HG03469 (cell line): ENCODE measurements around the gene ZFTA.

Experiments
- ATAC-seq: cut with Tn5 transposase; IDR thresholded peaks from one replicate; pipeline ENCODE4 v1.9.1; 2021; ENCODE audit warnings: mild to moderate bottlenecking, moderate library complexity, moderate number of reproducible peaks; ENCODE audit not compliant: unreplicated experiment

Gene ZFTA

DNA sequence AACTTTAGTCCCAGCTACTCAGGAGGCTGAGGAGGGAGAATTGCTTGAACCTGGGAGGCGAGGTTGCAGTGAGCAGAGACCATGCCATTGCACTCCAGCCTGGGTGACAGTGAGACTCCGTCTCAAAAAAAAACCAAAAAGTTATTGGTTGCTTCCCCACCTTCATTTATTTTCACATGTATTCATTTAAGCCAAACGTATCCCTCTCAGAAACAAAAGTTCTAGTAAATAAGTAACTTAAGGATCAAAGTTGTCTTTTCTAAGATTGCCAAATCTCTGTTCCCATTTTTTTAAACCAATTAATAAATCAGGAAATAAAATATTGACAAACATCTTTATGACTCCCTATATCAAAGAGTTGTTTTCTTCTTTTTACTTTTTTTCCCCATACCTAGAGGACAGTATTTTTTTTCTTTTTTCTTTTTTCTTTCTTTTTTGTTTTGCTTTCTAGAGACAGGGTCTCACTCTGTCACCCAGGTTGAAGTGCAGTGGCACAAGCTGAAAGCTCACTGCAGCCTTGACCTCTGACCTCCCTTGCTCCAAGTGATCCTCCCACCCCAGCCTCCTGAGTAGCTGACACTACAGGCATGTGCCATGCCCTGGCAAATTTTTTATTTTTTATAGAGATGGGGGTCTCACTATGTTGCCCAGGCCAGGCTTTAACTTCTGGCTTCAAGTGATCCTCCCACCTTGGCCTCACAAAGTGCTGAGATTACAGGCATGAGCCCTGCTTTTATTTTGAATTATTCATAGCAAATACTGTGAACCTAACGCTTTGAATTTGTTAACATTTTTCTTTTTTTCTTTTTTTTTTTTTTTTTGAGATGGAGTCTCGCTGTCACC is 11.4 kb downstream of the ZFTA start:
- no peak for ATAC-seq

DNA sequence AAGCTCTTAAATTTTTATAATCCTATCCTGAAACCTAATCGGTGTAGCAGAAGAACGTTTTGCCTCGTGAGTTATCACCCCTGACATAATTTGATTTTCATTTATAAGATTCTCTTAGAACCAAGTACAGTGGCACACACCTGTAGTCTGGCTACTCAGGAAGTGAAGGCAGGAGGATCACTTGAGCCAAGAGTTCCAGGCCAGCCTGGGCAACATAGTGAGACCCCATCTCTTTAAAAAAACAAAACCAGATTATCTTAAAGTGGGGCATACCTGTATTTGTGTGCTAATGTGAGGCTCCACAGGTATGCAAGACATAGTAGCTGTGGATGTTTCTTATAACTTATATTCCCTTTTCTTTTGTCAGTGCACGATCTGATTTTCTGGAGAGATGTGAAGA is 19.0 kb downstream of the ZFTA start:
- ATAC-seq: no peak

DNA sequence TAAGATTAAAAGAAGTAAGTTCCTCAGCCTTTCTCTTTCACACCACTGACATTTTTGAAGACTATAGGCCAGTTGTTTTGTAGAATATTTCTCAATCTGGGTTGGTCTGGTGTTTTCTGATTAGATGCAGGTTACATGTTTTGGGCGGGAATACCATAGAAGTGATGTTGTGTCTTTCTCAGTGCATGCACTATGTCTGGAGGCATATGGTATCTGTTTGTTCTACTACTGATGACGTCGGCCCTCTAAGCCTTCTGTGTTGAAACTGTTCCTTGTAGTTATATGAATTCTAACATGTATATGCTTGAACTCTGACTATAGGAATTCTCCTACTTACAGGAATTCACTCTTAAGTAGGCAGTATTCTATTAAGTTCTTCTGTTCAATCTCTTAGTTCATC is 21.6 kb downstream of the ZFTA start:
- ATAC-seq: no peak

DNA sequence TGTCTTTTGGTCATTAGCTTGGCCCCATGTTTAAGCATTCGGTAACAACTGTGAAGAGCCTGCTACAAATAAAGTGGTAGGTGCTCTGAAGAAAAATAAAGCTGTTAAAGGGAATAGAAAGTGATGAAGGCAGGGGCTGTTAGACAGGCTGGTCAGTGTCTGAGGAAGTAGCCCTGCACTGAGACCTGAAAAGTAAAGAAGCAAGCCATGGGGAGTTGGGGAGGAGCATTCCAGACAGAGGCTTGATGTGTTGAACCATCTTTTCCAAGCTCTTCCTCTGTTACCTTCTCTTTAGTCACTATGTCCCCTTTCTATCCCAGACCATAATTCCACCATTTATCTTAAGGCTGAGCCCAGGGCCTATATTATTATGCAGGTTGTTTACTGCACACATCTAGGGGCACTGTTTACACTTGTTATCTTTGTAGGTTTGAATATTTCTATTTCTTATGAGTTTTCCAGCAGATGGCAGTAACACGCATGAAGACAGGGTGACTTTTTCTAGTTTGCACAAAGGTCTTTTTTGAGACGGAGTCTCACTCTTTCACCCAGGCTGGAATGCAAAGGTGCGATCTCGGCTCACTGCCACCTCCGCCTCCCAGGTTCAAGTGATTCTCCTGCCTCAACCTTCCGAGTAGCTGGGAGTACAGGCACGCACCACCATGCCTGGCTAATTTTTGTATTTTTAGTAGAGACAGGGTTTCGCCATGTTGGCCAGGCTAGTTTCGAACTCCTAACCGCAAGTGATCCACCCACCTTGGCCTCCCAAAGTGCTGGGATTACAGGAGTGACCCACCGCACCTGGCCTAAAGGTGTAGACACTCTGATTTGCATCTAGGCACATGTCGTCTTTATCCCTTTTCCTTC is 23.0 kb downstream of the ZFTA start:
- ATAC-seq: no peak

DNA sequence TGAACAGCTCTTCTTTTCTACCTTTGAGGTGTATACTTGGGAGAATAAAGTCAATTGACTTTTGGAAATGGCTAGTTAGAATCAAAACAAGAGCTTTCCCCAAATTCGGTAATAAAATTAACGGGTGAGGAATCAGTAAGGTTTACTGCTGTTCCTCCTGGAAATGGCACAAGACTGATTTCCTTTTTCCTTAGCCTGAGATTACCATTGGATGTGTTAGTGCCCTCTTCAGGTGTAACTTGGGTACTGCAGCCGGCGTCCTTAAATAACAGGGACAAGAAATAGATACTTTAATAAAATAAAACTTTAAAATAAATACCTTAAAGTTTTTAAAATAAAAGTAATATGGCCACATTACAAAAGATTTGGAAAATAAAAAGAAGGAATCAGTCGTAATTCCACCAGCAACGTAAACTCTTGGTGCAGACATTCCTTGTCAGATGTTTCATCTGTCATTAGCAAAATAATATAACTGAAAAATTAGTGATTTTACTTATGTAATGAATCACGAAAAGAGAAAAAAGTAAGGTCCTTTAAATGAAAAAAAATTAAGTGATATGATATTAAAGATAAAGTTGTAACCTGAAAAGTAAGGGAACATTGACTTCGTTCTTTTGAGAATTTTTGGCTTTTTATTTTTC is 29.7 kb downstream of the ZFTA start:
- no peak for ATAC-seq

DNA sequence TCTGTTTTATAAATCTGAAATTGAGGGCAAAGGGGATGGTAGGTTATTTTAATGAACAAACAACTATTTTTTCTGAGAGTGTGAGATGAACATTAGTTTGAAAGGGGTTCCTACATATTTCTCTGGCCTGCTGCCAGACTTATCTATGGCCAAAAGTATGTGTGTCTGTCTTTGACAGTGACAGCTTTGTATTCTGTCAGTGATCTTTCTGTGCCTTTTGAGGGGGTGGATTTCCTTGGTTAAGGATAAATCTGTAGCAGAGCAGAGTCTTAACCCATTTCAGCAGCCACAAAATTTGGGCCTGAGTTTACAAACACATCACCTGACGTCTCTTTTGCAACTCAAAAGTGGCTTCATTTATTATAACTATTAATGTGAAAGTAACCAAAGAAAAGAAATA is 30.9 kb downstream of the ZFTA start:
- no peak for ATAC-seq

DNA sequence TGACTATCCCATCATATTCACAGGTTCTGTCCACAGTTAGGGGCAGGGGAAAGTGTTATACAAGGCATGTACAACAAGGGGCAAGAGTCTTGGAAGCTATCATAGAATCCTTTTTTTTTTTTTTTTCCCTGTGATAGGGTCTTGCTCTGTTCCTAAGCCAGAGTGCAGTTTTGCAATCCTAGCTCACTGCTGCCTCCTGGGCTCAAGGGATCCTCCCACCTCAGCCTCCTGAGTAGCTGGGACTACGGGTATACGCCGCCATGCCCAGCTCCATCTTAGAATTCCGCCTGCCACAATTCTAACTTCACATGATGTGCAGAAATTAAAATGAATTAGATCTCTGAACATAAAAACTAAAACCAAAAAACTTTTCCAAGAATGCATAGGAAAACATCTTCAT is 31.7 kb downstream of the ZFTA start:
- no peak for ATAC-seq

DNA sequence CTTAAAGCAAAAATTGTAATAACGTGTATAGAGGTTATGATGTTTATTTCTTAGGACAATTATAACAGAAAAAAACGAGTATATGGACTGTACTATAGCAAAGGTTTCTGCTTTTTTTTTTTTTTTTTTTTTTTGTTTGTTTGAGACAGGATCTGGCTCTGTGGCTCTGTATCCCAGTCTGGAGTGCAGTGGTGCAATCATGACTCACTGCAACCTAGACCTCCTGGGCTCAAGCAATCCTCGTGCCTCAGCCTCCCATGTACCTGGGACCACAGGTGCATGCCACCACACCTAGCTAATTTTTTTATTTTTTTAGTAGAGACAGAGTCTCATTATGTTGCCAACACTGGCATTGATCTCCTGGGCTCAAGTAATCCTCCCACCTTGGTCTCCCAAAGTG is 39.2 kb downstream of the ZFTA start:
- ATAC-seq: no peak

DNA sequence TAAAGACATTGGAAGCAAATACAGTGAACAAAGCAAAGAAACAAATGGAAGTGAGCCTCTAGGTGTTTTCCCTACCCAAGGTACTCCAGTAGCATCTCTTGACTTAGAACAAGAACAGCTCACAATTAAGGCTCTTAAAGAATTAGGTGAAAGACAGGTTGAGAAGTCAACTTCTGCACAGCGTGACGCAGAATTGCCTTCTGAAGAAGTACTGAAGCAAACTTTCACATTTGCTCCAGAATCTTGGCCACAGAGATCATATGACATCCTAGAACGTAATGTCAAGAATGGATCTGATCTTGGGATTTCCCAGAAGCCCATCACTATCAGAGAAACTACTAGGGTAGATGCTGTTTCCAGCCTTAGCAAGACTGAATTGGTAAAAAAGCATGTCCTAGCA is 48.0 kb downstream of the ZFTA start:
- no peak for ATAC-seq

DNA sequence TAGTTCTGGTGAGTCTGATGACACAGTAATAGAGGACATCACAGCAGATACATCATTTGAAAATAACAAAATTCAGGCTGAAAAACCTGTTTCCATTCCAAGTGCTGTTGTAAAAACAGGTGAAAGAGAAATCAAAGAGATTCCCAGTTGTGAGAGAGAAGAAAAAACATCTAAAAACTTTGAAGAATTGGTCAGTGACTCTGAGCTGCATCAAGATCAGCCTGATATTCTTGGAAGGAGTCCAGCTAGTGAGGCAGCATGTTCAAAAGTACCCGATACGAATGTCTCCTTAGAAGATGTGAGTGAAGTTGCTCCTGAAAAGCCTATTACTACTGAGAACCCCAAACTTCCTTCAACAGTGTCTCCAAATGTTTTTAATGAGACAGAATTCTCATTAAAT is 48.6 kb downstream of the ZFTA start:
- ATAC-seq: no peak

DNA sequence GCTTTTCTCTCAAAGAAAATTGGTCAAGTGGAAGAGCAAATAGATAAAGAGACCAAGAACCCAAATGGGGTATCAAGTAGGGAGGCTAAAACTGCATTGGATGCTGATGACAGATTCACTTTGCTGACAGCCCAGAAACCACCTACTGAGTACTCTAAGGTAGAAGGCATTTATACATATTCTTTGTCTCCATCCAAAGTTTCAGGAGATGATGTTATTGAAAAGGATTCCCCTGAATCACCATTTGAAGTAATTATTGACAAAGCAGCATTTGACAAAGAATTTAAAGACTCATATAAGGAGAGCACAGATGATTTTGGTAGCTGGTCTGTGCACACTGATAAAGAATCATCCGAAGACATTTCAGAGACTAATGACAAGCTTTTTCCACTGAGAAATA is 49.6 kb downstream of the ZFTA start:
- ATAC-seq: no peak
